CD4-positive, alpha-beta T cell (primary cell): Measurements from ENCODE around the gene CCL23. TPM values are rescaled to one million over a fixed set of nuclear protein-coding genes. Genes with fewer than 3 reads are reported as not detected.

Experiments used
- ATAC-seq: fragments of 200-7000 bp; cut with Tn5 transposase; one replicate; pipeline ENCODE4 v1.10.0; 2022; ENCODE audit warnings: mild to moderate bottlenecking; ENCODE audit not compliant: poor library complexity
- CTCF ChIA-PET: fragments of 350-600 bp; sonication (Branson Sonifier 250); formaldehyde crosslinking; loops from one replicate; lab custom pipeline; 2021; ENCODE audit warnings: antibody characterized with exemption, inconsistent platforms; lab: Charles Lee
- POLR2A ChIA-PET: fragments of 350-600 bp; sonication (Branson Sonifier 250); formaldehyde crosslinking; loops from one replicate; lab custom pipeline; 2021; ENCODE audit warnings: antibody characterized with exemption, inconsistent platforms; lab: Charles Lee
- DNase-seq, 14 experiments: peaks; one replicate each; pipeline ENCODE4 v3.0.0-alpha.2; 2013 to 2020; ENCODE audit warnings: mixed read lengths in 2 of 14
- H3K27ac ChIP-seq, 2 donors: one replicate each; pipeline versions ENCODE4 v1.5.1 to v1.7.0; 2013; ENCODE audit warnings: low read length in 2 of 2, low read depth in 1 of 2, mild to moderate bottlenecking in 1 of 2
- H3K27me3 ChIP-seq, 2 experiments: 1 replicate in 1 of 2; 2 replicates in 1 of 2; pipeline versions ENCODE4 v1.6.1 to v1.7.0; 2013; ENCODE audit warnings: low read length in 2 of 2, control low read depth in 1 of 2, mild to moderate bottlenecking in 1 of 2, moderate library complexity in 1 of 2; ENCODE audit not compliant: insufficient read depth in 2 of 2, control insufficient read depth in 1 of 2
- H3K36me3 ChIP-seq: one replicate; pipeline ENCODE4 v1.6.1; 2013; ENCODE audit warnings: low read length, control low read depth; ENCODE audit not compliant: insufficient read depth
- H3K4me1 ChIP-seq: one replicate; pipeline ENCODE4 v1.6.1; 2013; ENCODE audit warnings: low read length, control low read depth; ENCODE audit not compliant: insufficient read depth
- H3K4me3 ChIP-seq: one replicate; pipeline ENCODE4 v1.5.1; 2013; ENCODE audit warnings: mild to moderate bottlenecking, low read length, moderate library complexity
- H3K9me3 ChIP-seq, 2 experiments: 1 replicate in 1 of 2; 2 replicates in 1 of 2; pipeline versions ENCODE4 v1.6.1 to v1.7.0; 2013; ENCODE audit warnings: low read length in 2 of 2, mild to moderate bottlenecking in 2 of 2, control low read depth in 1 of 2, moderate library complexity in 1 of 2; ENCODE audit not compliant: control insufficient read depth in 1 of 2, insufficient read depth in 1 of 2
- H3K27ac Mint-ChIP-seq: one replicate; pipeline ENCODE4 v1.8.0; 2020; ENCODE audit warnings: mixed read lengths
- H3K27me3 Mint-ChIP-seq: one replicate; pipeline ENCODE4 v1.8.0; 2021; ENCODE audit warnings: mixed read lengths
- H3K36me3 Mint-ChIP-seq: one replicate; pipeline ENCODE4 v1.8.0; 2021; ENCODE audit warnings: low read depth, mixed read lengths
- H3K4me1 Mint-ChIP-seq: one replicate; pipeline ENCODE4 v1.8.0; 2021; ENCODE audit warnings: low read depth, mixed read lengths
- H3K4me3 Mint-ChIP-seq: one replicate; pipeline ENCODE4 v1.8.0; 2020; ENCODE audit warnings: mild to moderate bottlenecking, mixed read lengths
- H3K9me3 Mint-ChIP-seq: one replicate; pipeline ENCODE4 v1.8.0; 2020; ENCODE audit warnings: mixed read lengths
- intact Hi-C, 2 experiments: fragments of 100-400 bp; cut with DNase I in 1 of 2; cut with micrococcal nuclease in 1 of 2; formaldehyde crosslinking; loops; one replicate each; pipeline versions ENCODE4 v1.15.1 to v1.9.0; 2023 to 2025; cut with DNase I, micrococcal nuclease
- total RNA-seq, 174 experiments: library from RNA in 2 of 174; stranded (reverse) in 2 of 174; gene quantifications; one replicate each; pipeline ENCODE4 v1.2.3 and lab custom pipeline; 2021 to 2026
- TF ChIP-seq, protein P1 (sequence below): fragments of 200-600 bp; IDR thresholded peaks from one replicate; pipeline ENCODE4 v1.8.0; 2022; ENCODE audit warnings: antibody characterized with exemption, mild to moderate bottlenecking

The CCL23 gene
- total RNA-seq, 2 experiments from 2014 or later = not detected

- POLR2A ChIA-PET = no interaction called here
- ATAC-seq = no peak
- Histone ChIP-seq H3K27ac (no peak overlapping the region), H3K4me3 (no peak overlapping the region), H3K27me3 (no peaks in the 10 kb centered on the region), H3K4me1 (no peaks in the 10 kb centered on the region), H3K9me3 (no peaks in the 10 kb centered on the region), H3K36me3 (no peaks in the 10 kb centered on the region)
- TF ChIP-seq, protein P1, sequence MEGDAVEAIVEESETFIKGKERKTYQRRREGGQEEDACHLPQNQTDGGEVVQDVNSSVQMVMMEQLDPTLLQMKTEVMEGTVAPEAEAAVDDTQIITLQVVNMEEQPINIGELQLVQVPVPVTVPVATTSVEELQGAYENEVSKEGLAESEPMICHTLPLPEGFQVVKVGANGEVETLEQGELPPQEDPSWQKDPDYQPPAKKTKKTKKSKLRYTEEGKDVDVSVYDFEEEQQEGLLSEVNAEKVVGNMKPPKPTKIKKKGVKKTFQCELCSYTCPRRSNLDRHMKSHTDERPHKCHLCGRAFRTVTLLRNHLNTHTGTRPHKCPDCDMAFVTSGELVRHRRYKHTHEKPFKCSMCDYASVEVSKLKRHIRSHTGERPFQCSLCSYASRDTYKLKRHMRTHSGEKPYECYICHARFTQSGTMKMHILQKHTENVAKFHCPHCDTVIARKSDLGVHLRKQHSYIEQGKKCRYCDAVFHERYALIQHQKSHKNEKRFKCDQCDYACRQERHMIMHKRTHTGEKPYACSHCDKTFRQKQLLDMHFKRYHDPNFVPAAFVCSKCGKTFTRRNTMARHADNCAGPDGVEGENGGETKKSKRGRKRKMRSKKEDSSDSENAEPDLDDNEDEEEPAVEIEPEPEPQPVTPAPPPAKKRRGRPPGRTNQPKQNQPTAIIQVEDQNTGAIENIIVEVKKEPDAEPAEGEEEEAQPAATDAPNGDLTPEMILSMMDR = no peak
- H3K9me3 Mint-ChIP-seq = no peaks in the 10 kb centered on the region
- H3K27me3 Mint-ChIP-seq = peaks cover 26% of the 10 kb centered on the region
- peaks cover 3% of the 10 kb centered on the region for H3K36me3 Mint-ChIP-seq
- no peak overlapping the region for H3K27ac Mint-ChIP-seq
- H3K4me1 Mint-ChIP-seq = no peaks in the 10 kb centered on the region
- CTCF ChIA-PET = interaction anchor here (0.7 to 1.4 kb wide), 2 partner anchors 13 to 16 kb away, joined by 3 to 4 read pairs; no protein-coding TSS in a partner anchor
- intact Hi-C loops = no loop called here
- no peak overlapping the region for H3K4me3 Mint-ChIP-seq
- peak in 1 of 14 experiments; percentile 15 for DNase-seq
Measured at GRCh38 chr17:36055921-36056520, 38.2 kb upstream of the CCL23 start.

DNA sequence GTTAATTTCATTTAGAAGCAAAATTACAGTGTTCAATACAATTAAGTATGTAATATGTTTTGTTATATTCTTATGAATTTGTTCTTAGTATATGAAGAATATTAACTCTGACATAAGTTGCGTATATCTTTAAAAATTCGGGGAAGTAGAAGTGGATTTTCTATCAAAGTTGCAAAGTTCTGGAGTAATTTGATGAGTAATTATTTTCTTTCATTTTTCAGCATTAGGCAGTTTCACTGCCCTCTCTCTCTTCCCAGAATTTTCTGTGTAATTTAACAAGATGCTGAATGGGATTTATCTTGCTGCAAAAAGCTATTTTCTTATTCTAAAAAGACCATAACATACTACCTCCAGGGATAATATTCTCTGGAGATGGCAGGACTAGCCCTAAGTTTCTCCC, 37.4 kb upstream of the CCL23 start:
- no peak overlapping the region for H3K27ac Mint-ChIP-seq
- POLR2A ChIA-PET = no interaction called here
- no peak overlapping the region for H3K4me3 Mint-ChIP-seq
- Histone ChIP-seq H3K9me3 (peaks cover 0 to 6% of the 10 kb centered on the region in 2 experiments), H3K27me3 (no peaks in the 10 kb centered on the region), H3K27ac (no peak overlapping the region), H3K4me3 (no peak overlapping the region), H3K4me1 (no peaks in the 10 kb centered on the region), H3K36me3 (no peaks in the 10 kb centered on the region)
- TF ChIP-seq, protein P1 = no peak
- H3K9me3 Mint-ChIP-seq = peaks cover 3% of the 10 kb centered on the region
- intact Hi-C loops = no loop called here
- CTCF ChIA-PET = no interaction called here
- DNase-seq = no peak
- peaks cover 28% of the 10 kb centered on the region for H3K27me3 Mint-ChIP-seq
- peaks cover 3% of the 10 kb centered on the region for H3K36me3 Mint-ChIP-seq
- no peak for ATAC-seq
- H3K4me1 Mint-ChIP-seq = no peaks in the 10 kb centered on the region

- H3K27me3 Mint-ChIP-seq = peaks cover 42% of the 10 kb centered on the region
- no peak overlapping the region for H3K27ac Mint-ChIP-seq
- Histone ChIP-seq H3K4me3 (no peak overlapping the region), H3K27me3 (peaks cover 3 to 16% of the 10 kb centered on the region in 2 experiments), H3K27ac (no peak overlapping the region), H3K9me3 (peaks cover 17 to 19% of the 10 kb centered on the region in 2 experiments), H3K4me1 (no peaks in the 10 kb centered on the region), H3K36me3 (no peaks in the 10 kb centered on the region)
- peaks cover 11% of the 10 kb centered on the region for H3K9me3 Mint-ChIP-seq
- no peaks in the 10 kb centered on the region for H3K4me1 Mint-ChIP-seq
- intact Hi-C loops = no loop called here
- ChIA-PET CTCF (no interaction called here), POLR2A (no interaction called here)
- DNase-seq = no peak
- no peak for ATAC-seq
- peaks cover 3% of the 10 kb centered on the region for H3K36me3 Mint-ChIP-seq
- no peak overlapping the region for H3K4me3 Mint-ChIP-seq
- TF ChIP-seq, protein P1 = no peak
Measured at GRCh38 chr17:36049643-36050042, 31.9 kb upstream of the CCL23 start.
